Gastroesophageal sphincter (tissue), 3 donors: ENCODE results near the gene PRKN.

Source experiments
- CTCF ChIP-seq, 4 experiments: fragments of 200-600 bp in 2 of 4; fragments of 450-650 bp in 2 of 4; sonication (generic) in 1 of 4; IDR thresholded peaks; one replicate each; pipeline ENCODE4 v1.5.1; 2017 to 2019; ENCODE audit warnings: antibody characterized with exemption in 4 of 4, mild to moderate bottlenecking in 2 of 4, moderate library complexity in 2 of 4
- EP300 ChIP-seq: sonication (generic); formaldehyde crosslinking; IDR thresholded peaks from one replicate; pipeline ENCODE4 v1.6.1; 2017; ENCODE audit warnings: antibody characterized with exemption, mild to moderate bottlenecking
- POLR2AphosphoS5 ChIP-seq: sonication (generic); formaldehyde crosslinking; IDR thresholded peaks from one replicate; pipeline ENCODE4 v1.6.1; 2017; ENCODE audit warnings: antibody characterized with exemption

DNA sequence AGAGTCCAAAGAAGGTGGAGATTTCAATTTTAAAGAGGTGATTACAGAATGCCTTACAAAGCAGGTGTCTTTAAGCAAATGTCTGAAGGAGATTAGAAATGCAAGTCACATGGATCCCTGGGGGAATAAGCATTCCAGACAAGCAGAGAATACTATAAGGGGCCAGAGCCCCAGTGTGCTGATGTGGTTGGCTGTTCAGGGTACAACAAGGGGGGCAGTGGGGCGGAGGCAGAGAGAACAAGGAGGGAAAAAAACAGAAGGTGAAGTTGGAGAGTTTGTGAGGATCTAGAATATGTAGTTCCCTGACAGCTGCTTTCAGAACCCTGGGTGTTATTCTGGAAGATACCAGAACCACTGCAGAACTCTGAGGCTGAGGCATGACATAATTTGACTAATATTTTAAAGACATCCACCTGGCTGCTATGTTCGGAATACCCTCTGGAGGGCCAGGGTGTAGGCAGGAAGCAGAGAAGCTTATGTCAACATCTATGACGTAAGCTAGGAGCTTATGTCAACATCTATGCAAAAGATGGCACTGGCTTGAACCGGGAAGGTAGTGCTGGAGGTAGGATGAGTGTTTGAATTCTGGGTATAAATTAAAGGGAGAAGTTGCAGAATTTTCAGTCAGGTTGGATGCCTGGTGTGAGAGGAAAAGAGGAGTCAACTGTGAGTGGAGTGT, 1177.5 kb downstream of the PRKN start:
- TF ChIP-seq CTCF (IDR thresholded peaks at IDR 0.05) = no peak
- no peak for TF ChIP-seq POLR2AphosphoS5
- no peak for TF ChIP-seq EP300
